Activated T-cell treated with anti-CD3 and anti-CD28 coated beads, Interleukin-2, amount 50 U/mL, for 24 hours (primary cell): ENCODE data around the gene HEY2.

Experiments used
- DNase-seq: peaks from one replicate; pipeline ENCODE4 v3.0.0-alpha.2; 2020
- H3K27ac Mint-ChIP-seq: 2 replicates; pipeline ENCODE4 v1.8.0; 2020; ENCODE audit warnings: mild to moderate bottlenecking, mixed read lengths
- H3K27me3 Mint-ChIP-seq: 2 replicates; pipeline ENCODE4 v1.8.0; 2020; ENCODE audit warnings: mixed read lengths
- H3K36me3 Mint-ChIP-seq: 2 replicates; pipeline ENCODE4 v1.8.0; 2020; ENCODE audit warnings: low read depth, mixed read lengths
- H3K4me1 Mint-ChIP-seq: 2 replicates; pipeline ENCODE4 v1.8.0; 2020; ENCODE audit warnings: low read depth, mixed read lengths
- H3K4me3 Mint-ChIP-seq: 2 replicates; pipeline ENCODE4 v1.8.0; 2020; ENCODE audit warnings: mild to moderate bottlenecking, moderate library complexity, mixed read lengths
- H3K9me3 Mint-ChIP-seq: 2 replicates; pipeline ENCODE4 v1.8.0; 2020; ENCODE audit warnings: mixed read lengths

The HEY2 gene

DNA sequence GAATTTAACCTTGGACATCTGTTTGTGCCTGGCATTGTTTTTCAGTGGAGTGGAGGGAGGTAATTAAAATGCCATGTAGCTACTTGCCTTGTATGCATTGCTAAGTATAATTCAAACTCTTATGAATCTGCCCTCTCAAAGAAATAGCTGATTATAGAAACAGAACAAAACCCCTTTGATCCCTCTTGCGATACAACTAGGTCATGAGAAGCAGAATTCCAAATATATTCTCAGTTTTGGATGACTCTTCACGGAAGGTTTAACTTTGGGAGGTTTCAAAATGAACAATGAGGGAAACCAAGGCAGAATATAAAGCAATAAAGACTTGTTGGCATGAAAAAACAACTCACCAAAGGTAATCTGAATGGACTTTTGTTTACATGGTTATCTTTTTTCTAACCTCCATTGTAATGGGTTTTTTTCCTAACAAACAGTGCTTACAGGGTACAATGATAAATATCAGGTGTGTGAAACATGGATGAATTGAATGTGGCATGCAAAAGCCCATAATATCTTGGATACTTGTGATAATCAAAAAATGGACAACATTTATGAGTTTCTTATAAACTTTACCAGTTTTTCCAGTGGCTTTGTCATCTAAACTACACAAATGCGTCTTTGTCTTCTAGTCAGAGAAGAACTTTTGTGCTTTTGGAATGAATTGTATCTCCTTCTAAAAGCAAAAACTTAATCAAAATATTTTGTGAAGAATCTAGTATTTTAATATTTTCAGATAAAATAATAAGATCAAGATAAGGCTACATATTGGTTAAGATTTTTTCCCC is 15.7 kb upstream of the HEY2 start:
- Mint-ChIP-seq H3K27ac (no peak overlapping the region), H3K27me3 (peaks cover 40% of the 10 kb centered on the region), H3K9me3 (no peaks in the 10 kb centered on the region), H3K36me3 (no peaks in the 10 kb centered on the region), H3K4me3 (no peak overlapping the region), H3K4me1 (no peaks in the 10 kb centered on the region)
- DNase-seq: no peak

DNA sequence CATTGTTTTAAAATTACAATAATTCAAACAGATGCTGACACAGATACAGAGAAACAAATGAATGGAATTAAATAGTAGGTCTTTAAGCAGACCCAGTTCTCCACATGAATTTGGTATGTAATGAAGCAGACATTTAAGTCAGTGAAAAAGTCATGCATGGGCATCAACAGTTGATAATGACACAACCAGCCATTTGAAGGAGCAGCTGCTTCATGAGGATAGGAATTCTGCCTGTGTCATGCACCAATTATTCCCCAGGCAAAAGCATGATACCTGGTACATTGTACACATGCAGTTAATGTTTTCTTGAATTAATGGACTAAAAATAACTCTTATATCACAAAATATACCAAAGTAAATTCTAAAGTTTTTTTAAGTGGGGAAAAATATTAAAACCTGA is 11.2 kb upstream of the HEY2 start:
- H3K9me3 Mint-ChIP-seq: no peaks in the 10 kb centered on the region
- H3K27ac Mint-ChIP-seq: no peak overlapping the region
- H3K27me3 Mint-ChIP-seq: peaks cover 46% of the 10 kb centered on the region
- H3K4me3 Mint-ChIP-seq: no peak overlapping the region
- no peaks in the 10 kb centered on the region for H3K4me1 Mint-ChIP-seq
- H3K36me3 Mint-ChIP-seq: no peaks in the 10 kb centered on the region
- no peak for DNase-seq

DNA sequence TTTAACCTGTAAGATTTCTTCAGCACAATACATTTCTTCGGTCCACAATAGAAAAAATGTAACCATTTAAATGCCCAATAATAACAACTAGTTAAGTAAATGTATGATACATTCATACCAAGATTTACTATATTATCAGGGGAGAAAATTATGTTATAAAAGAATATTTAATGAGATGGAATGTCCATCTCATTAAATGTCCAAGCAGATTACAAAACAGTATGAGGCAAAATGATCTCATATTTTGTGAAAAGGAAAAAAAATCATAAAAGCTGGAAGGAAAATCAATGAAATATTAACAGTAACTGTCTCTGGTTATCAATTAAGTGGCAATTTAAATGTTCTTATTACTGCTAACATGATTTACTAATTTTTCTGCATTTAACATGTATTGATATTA is 10.1 kb upstream of the HEY2 start:
- DNase-seq: no peak
- peaks cover 44% of the 10 kb centered on the region for H3K27me3 Mint-ChIP-seq
- H3K9me3 Mint-ChIP-seq: no peaks in the 10 kb centered on the region

DNA sequence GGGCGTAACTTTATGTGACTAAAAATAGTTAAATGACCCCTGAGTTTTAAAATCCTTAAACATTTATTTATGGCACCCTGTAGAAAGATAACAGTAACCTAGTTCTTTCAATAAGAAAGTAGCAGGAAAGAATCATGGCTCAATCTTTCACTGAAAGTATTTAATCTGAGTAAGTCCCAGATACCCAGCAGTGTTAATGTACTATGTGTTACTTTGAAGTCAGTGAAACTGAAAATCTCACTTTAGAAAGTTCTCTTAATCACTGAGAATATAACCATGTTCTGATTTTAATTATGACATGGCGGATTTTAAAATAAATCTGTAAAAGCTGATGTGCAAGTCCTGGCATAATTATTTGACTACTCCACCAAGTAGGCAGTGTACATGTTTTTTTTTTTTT is 8.1 kb upstream of the HEY2 start:
- H3K27me3 Mint-ChIP-seq: peaks cover 54% of the 10 kb centered on the region

More for the DNA sequence above, 10.1 kb upstream of the HEY2 start:
- H3K4me3 Mint-ChIP-seq: no peak overlapping the region
- H3K36me3 Mint-ChIP-seq: no peaks in the 10 kb centered on the region
- no peak overlapping the region for H3K27ac Mint-ChIP-seq
- H3K4me1 Mint-ChIP-seq: no peaks in the 10 kb centered on the region

DNA sequence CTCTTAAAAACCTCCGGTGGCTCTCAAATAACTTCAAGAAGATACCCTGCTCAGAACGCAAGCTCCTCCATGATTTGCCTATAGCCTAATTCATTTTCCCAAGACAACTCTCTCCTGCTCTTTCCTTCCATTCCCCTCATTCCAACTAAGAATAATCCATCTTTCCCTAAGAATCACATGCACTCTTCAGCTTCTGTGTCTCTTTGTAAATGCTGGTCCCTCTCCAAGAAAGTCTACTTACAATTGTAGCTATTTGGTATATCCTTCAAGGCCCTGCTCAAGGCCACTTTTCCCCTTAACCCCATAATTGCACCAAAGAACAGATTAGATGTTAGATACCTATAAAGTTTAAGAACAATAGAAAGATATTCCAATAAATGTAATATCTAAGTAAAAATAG is 7.4 kb upstream of the HEY2 start:
- Mint-ChIP-seq H3K9me3 (no peaks in the 10 kb centered on the region), H3K4me1 (peaks cover 10% of the 10 kb centered on the region), H3K4me3 (no peak overlapping the region), H3K27ac (no peak overlapping the region), H3K36me3 (no peaks in the 10 kb centered on the region), H3K27me3 (peaks cover 57% of the 10 kb centered on the region)
- DNase-seq: no peak

More for the DNA sequence above, 8.1 kb upstream of the HEY2 start:
- no peak overlapping the region for H3K27ac Mint-ChIP-seq
- DNase-seq: no peak
- no peak overlapping the region for H3K4me3 Mint-ChIP-seq
- no peaks in the 10 kb centered on the region for H3K36me3 Mint-ChIP-seq
- H3K4me1 Mint-ChIP-seq: peaks cover 5% of the 10 kb centered on the region
- no peaks in the 10 kb centered on the region for H3K9me3 Mint-ChIP-seq

DNA sequence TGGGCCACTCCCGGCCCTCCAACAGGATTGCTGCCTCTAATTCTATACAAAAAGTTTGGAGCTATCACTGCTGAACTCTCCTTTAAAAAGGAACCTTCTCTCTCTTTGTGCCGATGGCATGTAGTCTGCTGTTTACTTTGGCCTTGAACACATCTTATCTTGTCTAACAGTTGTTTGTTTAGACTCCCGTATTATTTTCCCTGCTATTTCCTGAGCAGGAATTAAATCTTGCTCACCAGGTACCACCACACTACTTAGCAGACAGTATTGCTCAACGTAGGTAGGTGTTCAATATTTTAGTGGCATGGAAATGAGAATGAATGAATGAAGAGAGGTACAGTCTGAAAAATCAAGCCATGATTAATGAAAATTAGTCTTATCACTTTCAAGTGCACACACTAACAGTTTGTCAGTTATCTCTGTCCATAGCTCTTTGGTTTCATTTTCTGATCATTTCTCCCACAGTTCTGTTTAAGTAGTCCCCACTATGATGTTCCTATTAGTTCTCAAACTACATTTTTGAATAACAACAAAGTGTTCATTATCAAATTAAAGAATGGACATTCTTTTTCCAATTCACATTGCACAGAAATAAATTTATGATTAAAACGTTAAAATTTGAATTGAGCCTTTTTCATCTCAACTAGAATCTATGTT is 6.8 kb upstream of the HEY2 start:
- Mint-ChIP-seq H3K4me1 (peaks cover 13% of the 10 kb centered on the region), H3K27ac (no peak overlapping the region), H3K9me3 (no peaks in the 10 kb centered on the region), H3K36me3 (no peaks in the 10 kb centered on the region), H3K27me3 (peaks cover 57% of the 10 kb centered on the region), H3K4me3 (no peak overlapping the region)
- DNase-seq: no peak

DNA sequence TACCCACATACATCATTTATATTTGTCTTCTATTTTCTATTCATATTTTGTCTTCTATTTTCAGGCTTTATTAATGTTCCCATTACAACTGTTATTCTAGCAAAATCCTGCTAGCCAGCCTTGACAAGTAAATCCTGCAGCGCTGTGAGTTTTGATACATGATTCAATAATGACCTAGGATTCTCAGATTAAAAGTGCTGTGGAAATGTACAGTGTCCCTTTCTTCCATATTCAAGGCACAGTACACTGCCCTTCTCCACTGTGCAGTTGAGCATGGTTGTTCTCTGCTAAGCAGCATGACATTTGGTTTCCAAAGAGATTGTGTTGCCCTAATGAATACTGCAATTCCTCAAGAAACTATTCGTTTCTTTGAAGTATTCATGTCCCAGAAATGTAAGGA is 5.8 kb upstream of the HEY2 start:
- no peak overlapping the region for H3K4me3 Mint-ChIP-seq
- H3K27ac Mint-ChIP-seq: no peak overlapping the region
- H3K36me3 Mint-ChIP-seq: no peaks in the 10 kb centered on the region
- H3K4me1 Mint-ChIP-seq: peaks cover 20% of the 10 kb centered on the region
- peaks cover 62% of the 10 kb centered on the region for H3K27me3 Mint-ChIP-seq
- no peaks in the 10 kb centered on the region for H3K9me3 Mint-ChIP-seq
- no peak for DNase-seq

DNA sequence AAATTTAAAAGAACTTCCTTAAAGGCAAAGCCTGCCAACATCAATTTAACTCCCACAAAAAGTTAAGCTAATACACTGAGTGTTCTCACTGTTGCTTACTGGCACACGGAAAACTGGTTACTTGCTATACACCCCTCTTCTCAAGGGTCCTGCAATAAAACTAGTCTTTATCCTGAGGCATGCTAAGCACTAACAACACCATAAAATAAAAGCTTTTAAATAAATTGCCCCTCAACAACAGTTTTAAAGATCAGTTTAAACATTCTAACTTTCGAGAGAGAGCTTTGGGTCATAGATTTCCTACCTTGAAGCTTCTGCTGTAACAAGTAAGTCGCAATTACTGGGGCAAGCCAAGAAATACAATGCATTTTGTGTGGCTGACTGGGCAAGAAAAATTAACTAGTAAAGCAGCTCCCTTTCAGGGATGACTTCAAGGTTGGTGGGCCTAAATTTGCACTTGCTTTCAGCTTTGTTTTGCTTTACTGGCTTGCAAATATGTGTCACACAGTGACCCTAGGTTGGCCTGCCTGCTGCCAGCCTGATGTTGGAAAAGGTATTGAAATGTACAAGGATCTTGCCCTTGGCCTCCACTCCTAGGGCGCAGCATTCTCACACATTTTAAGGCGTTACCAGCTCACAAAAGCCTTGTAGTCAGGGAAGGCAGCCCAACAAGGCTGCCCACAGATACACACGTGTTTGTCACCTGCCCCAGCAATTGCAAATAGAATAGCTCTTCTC is 4.0 kb upstream of the HEY2 start:
- H3K4me3 Mint-ChIP-seq: no peak overlapping the region

DNA sequence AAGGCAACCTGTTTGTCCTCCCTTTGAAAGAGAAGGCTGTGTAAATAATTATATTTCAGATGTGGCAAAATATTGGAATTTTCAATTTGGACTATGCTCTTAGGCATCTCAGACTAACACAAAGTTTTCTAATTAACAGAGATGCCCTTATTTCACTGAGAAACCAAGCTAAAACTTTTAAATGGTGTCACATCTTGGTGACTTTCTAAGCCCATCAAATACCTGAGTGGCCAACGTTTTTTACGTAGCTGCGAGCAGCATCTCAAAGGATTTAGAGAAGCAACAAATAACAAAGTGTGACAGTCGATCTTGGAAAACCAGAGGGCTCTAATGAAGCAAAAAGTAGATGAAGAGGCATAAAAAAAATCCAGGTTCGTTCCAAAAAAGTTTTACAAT is 3.4 kb upstream of the HEY2 start:
- peaks cover 68% of the 10 kb centered on the region for H3K27me3 Mint-ChIP-seq
- peak overlapping the region; percentile 71 for H3K4me3 Mint-ChIP-seq
- no peaks in the 10 kb centered on the region for H3K36me3 Mint-ChIP-seq
- H3K9me3 Mint-ChIP-seq: no peaks in the 10 kb centered on the region
- H3K4me1 Mint-ChIP-seq: peaks cover 37% of the 10 kb centered on the region
- H3K27ac Mint-ChIP-seq: no peak overlapping the region
- no peak for DNase-seq

More for the DNA sequence above, 4.0 kb upstream of the HEY2 start:
- H3K27me3 Mint-ChIP-seq: peaks cover 65% of the 10 kb centered on the region
- H3K9me3 Mint-ChIP-seq: no peaks in the 10 kb centered on the region
- no peak for DNase-seq
- H3K36me3 Mint-ChIP-seq: no peaks in the 10 kb centered on the region
- H3K4me1 Mint-ChIP-seq: peaks cover 34% of the 10 kb centered on the region
- H3K27ac Mint-ChIP-seq: no peak overlapping the region

DNA sequence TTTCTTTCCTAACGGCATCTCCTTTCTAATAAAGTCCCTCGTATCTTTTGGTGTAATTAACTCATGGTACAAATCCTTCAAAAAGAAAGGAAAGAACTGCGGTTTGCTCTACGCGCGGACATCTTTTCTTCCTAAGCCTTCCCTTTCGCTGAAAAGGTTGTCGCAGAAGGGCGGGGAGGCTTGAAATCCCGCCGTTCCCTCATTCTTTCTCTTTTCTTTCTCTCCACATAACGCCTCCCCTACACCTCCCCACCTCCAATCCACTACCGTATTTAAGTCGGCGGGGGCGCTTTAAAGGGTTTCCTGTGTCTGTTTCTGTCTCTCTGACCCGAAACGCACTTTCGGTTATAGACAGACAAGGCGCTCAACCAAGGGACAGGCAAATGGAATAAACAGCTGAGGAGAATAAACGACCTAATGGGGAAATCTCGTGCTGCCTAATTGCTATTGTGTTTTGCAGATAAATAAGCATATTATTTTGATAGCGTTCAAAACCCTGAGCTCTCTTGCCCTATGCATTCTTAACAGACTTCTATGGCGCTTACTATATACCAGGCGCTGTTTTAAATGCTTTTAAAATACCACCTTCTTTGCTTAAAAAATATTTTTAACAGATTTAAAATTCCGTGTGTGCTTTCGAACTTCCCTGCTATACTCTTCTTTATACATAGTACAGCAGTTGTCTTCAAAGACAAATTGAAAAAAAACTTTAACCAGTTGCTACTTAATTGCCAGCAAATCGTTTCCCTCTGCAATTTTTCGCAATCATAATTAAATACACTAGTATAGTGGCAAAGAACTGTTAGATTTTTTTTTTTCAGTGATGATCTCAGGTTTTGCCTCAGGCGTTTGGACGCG is 2.5 kb upstream of the HEY2 start:
- Mint-ChIP-seq H3K4me1 (peaks cover 37% of the 10 kb centered on the region), H3K27ac (no peak overlapping the region), H3K36me3 (no peaks in the 10 kb centered on the region), H3K9me3 (no peaks in the 10 kb centered on the region), H3K27me3 (peaks cover 76% of the 10 kb centered on the region), H3K4me3 (peak overlapping the region; percentile 71)
- peak; percentile 67 for DNase-seq

DNA sequence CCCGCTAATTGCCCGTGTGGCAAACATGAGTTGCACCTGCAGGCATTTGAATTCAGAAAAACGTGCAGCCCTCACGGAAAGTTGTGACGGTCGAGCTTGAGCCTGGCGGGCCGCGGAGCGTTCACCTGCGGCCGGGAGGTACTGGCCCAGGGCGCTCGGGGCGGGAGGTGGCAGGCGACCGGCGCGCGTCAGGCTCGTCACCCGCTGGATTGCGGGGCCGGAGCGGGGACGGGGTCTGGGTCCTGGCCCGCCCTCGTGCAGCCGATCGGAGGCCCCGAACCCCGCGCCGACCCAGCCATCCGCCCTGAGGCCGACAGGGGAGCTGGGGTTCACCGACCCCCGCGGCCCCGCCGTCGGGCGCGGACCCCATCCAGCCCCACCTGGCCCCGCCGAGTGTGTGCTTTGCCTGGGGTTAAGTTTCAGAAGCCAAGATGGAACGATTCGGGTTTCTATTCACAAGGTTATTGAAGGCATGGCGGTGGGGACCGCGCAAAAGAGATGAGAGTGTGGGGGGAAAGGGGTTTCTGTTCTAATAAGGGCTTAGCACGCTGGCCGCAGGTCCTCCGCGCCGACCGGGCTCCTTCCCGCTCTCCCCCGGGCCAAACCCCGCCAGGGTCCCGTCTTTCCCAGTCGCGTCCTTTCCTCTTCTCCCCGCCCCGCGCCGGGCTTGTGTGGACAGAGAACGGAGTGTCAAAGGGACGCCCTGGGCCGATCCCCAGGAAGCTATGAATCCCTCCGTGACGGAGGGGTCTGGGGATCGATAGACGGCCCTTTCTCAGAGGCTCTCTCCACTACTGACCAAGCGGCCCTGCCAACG is 1.6 kb upstream of the HEY2 start:
- peak; percentile 60 for DNase-seq
- peaks cover 75% of the 10 kb centered on the region for H3K27me3 Mint-ChIP-seq
- H3K9me3 Mint-ChIP-seq: no peaks in the 10 kb centered on the region
- H3K4me1 Mint-ChIP-seq: peaks cover 37% of the 10 kb centered on the region
- no peak overlapping the region for H3K27ac Mint-ChIP-seq
- no peaks in the 10 kb centered on the region for H3K36me3 Mint-ChIP-seq
- H3K4me3 Mint-ChIP-seq: peak overlapping the region; percentile 77

DNA sequence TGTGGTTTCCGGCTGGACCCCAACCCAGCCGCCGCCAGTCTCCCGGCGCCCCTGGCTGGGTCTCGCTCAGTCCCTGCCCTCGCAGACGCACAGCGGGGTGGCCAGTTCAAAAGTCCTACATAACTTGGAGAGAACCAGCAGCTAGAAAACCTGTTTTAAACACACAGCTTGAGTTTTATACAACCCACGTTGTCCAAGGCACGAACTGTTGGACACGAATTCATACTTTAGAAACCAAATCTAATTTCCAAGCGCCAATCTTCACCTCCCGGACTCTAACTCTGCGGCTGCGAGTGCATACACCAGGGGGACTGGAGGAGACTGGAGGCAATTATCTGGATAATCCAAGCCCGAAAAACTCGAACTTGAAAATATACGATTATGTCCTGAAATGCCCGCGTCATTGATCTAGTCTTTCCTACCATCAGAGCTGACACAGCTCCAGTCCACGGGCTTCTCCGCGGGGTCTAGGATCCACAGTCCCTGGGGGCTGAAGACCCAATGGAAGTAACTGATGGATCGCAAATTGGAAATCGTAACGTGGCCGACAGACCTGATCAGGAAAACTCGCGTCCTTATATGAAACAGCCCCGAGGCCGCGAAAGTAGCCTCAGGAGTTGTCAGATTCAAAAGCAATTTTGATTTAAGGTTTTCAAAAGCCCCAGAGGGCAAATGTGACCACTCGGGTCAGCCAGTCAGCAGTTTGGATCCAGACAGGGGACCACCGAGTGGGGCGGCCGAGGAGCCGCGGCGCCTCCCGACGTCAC is 843 bp upstream of the HEY2 start:
- H3K9me3 Mint-ChIP-seq: no peaks in the 10 kb centered on the region
- H3K27ac Mint-ChIP-seq: no peak overlapping the region
- peaks cover 40% of the 10 kb centered on the region for H3K4me1 Mint-ChIP-seq
- no peak for DNase-seq
- peaks cover 77% of the 10 kb centered on the region for H3K27me3 Mint-ChIP-seq
- H3K4me3 Mint-ChIP-seq: peak overlapping the region; percentile 77
- no peaks in the 10 kb centered on the region for H3K36me3 Mint-ChIP-seq
